Limb (tissue), 2 donors: ENCODE data around the gene RGS2.

Experiments used
- DNase-seq, 2 donors: peaks; one replicate each; pipeline ENCODE4 v3.0.0-alpha.2; 2016; ENCODE audit errors: extremely low spot score in 2 of 2

The RGS2 gene

DNA sequence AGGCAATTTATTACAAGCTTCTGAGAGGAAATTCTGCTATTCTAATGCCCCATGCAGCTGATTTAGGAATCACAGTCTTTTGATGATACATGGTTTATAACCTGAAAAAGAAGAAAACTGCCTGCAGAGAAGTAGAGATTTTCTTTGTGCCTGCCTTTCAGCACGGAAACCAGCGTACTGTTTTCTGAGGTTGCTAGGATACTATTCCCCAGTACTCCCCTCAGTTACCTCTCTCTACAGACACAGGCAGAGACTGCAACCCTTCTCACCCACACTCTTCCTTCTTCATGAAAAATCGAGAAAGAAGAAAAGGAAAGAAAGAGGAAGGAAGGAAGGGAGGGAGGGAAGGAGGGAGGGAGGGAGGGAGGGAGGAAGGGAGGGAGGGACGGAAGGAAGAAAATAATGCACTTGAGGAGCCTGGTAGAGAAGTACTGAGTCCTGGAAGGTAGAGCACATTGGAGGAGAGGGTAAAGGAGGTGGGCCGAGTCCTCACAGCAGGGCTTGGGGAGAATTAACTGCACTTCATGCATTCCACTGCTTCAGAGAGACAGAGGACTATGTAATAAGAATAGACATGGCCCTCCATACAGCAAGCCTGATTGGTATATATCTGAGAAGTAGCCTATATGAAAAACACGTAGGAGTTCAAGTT lies 21.9 kb downstream of the RGS2 start:
- no peak for DNase-seq

DNA sequence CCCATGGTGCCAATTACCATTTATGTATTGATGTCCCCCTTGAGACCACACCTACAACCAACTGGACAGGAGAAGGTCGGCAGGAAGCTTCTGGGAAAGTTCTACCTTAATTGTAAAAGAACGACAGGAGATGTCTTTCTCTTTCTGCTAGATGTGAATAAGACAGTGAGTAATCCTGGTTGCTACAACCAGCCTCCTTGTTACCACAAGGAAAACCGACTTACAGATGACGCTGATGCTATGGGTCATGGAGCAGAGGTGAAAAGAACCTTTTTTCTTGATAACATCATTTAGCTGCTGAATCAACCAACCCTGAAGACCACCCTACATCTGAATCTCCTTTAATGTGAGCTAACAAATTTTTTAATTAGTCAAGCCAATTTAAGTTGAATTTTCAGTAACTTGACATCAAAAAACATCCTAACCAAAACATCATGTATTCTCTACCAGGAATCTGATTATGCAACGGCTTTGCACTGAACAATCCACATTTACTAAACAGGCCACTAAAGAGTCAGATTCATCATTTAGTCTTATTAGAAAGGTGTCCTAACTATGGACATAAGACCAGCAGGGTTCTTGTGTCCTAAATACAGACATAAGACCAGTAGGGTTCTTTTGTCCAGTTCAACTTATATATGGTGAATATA lies 23.0 kb downstream of the RGS2 start:
- no peak for DNase-seq

DNA sequence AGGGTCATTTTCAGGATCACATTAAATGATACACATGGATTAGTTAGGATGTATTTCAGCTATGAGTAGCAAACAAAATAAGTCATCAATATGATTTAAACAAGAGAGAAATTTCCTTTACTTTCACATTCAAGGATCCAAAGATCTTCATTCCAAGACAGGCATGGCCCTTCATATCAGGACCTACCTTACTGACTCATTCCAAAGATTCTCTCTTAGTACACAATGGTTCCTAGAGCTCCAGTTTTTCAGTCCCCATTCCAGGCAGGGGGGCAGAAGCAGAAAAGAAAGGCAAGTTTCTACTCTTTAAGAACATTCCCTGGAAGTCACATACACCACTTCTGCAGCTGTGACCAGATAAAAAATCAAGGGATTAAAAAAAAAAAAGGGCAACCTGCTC lies 23.7 kb downstream of the RGS2 start:
- no peak for DNase-seq

DNA sequence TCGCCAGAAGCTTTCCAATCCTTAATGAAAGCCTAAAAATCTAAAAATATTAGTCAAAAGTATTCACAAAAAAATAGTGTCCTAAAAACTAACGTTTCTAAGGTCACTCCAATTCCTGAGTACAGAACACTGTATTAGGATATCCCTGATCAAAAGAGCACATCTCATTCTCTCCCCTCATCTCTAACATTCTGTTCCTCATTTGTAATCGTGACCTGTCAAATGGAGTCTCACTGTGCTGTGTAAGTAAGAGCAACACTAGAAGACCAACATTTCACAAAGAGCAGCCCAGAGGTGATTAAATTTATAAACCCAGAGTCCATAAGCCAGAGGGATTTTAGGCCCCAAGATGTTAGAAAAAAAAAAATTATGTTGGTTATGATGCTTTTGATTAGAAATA lies 26.3 kb downstream of the RGS2 start:
- DNase-seq: no peak

DNA sequence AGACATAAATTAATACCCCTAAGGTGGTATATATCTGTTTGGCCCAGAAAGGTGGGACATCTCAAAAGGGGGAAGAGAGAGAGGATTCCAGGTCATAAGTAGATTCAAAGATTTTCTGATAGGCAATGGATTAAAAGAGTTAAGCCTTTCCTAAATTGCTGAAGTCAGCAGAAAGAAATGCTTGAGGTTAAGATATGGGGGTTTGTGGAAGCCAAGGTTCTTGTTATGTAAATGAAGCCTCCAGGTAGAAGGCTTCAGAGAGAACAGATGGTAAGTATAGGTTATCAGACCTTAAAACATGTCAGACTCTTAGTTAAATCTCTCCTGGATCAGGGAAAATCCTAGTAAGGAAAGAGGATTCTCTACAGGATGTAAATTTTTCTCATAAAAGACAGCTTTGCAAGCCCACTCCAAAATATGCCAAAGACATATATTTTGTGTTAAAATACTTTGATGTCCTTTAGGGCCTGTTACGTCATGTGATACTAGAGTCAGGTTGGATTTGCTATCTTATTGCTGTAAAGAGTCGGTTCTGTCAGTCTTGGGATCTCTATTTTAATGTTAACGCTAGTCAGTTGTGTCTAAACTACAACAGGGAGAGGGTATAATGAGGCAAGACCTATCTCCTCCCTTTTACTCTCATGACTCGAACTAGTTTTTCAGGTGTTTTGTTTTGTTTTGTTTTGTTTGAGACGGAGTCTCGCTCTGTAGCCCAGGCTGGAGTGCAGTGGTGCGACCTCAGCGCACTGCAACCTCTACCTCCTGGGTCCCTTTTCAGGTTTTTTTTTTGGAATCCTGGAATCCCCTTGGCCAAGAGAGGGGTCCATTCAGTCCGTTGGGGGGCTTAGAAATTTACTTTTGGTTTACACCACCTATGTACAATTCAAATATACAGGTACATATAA lies 30.6 kb downstream of the RGS2 start:
- no peak for DNase-seq

DNA sequence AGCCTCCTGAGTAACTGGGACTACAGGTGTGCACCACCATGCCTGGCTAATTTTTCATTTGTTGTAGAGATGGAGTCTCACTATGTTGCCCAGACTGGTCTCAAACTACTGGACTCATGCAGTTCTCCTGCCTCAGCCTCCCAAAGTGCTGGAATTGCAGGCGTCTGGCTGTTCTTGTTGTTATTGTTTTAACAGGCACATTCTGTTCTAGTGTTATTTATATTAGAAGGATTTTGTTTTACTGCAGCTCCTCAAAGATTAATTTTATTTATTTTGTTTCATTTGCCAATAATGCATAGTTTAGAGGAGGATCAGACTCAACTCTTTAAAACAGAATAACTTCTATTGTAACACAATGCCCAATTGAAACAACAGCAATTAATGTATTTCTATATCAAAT lies 35.5 kb downstream of the RGS2 start:
- no peak for DNase-seq

DNA sequence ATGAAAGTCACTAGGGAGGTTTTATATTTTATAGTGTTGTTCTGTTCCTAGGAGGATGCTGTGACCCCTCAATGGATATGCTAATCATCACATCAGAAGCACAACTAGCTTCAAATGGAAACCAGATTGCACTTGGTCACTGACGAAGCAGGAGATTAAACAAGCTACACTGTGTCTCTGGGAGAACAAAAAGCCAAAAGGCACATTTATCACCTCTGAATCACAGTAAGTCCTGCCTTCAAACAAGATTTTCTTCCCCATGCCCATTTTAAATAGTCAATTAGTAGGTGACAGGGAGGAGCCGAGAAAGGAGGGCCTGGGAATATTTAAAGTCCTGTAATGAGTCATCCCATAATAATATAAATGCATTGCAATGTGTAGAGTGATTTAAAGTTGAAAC lies 38.1 kb downstream of the RGS2 start:
- no peak for DNase-seq

DNA sequence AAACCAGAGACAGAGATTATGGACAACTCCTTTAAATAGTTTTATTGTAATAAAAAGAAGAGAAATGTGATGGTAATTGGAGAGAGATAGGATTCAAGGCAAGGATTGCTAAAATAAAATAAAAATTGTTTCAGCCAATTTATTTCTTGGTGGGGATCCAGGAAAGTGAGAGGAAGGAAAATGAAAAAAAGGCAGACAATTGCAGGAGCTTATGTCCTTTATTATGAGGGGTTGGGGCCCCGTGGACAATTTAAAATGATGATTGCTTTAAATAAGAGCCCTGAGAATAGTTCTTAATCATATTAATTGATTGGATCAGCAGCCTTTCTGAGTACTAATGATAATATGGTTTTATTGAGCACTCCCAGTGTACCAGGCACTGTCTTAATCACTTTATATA lies 40.2 kb downstream of the RGS2 start:
- no peak for DNase-seq

DNA sequence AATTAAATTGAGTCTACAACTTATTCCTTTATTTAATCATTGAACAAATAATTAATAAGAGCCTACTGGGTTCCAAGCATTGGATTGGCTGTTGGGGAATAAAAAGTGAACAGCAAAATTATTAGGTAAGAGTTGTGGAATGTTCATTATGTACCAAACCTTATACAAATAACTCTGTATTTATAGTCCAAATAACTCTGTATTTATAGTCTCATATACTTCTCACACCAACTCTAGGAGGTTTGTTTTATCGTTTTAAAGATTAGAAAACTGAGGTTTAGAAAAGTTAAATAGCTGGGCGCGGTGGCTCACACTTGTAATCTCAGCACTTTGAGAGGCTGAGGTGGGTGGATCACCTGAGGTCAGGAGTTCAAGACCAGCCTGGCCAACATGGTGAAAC lies 40.6 kb downstream of the RGS2 start:
- no peak for DNase-seq

DNA sequence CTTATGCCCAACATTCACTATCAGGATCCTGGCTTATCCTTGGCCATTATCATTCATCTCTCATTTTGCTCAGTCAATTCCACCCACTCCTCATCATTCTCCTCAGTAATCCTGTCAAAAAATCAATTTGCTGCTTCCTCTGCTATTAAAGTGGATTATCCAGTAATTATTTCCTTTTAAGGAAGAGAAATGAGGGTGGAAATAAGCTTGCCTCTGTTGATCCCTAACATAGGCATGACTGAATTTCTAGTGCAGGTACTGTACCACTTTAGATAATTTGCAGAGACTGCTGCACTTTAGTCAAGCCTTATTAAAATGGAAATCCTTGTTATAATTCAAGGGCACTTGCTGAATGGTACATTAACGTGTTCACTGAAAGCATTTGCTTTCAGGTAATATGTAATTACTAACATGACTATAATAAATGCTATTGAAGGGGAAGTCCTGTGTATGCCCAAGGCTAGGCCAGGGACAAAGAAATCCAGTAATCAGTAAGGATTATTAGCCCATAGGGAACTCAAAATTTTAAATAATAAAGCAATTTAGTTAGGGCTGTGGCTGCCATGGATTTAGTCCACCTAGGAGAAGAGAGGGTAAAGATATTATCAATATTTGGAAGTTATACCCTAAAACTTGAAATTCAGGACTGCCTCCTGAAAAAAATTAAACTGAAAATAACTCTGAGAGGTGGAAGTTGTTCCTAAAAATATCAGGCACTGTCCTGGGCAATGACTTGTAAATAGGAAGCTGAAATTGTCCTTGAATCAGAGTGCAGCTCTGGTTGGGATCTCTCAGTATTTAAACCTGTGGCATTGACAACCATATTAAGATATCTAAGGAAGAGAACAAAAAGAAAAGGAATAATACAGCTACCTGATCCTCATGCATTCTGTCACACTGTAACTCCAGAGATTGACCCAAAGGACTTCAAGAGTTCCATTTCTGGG lies 43.4 kb downstream of the RGS2 start:
- DNase-seq: no peak

DNA sequence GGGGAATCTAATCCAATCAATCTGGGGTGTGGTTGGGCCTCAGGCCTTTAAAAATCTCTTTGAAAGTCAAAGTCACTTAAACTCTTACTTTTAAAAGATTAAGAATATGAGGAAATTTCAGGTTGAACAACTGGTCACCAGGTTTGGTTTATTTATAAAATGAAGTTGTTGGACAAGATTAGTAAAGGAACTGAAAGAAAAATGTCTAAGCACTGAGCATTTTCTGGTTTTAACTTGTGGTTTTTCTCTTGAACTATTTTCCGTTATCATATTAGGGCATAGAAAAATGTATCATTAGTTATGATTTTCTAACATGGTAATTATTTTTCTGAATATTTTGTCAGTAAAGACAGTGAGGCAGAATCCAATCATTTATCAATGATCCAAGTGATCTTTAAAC lies 49.6 kb downstream of the RGS2 start:
- no peak for DNase-seq

DNA sequence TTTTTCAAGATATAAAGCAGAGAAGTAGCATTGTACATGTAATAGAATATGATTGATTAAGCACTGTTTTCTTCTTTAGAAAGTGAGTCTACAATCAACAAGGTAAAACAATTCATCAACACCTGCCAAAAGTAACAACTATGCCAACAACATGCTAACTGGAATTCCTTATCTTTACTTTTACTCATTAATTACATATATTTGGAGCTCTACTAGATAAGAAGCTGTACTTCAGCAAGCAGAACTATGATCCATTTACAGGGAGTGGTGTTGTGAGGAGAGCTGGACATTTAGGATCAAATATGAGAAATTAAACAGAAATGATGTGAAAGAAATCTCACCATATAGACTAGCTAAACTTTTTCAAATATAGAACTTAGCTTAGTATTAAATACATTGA lies 51.0 kb downstream of the RGS2 start:
- no peak for DNase-seq

DNA sequence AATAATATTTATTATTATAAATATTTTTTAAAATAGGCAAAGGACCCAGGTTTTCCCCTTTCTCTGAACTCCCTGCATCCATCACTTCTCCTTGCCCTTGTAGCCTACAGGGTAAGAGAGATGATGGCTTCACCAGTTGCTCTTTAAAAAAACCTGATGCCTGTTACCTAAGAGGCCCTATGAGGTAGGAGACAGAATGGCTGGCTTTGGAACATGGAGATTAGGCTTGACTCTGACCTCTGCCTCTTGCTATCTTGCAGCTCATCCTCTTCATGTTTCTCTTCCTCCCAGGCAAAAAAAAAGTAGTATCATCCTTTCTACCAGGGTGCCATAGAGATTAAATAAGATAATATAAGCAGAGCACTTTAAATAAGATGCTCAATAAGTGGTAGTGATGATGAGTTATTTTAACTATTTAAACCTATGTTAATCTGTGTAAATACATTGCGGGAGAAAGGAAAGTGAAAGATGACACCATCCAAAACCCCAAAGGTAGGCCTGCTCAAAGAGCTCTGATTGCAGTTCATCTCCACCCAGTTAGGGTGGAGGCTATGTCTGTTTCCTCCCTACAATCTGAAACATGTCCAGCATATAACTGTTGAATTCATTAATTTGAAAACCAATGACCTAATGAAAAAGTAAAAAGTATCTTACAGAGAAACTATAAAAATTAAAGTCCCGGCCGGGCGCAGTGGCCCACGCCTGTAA lies 51.8 kb downstream of the RGS2 start:
- DNase-seq: no peak

DNA sequence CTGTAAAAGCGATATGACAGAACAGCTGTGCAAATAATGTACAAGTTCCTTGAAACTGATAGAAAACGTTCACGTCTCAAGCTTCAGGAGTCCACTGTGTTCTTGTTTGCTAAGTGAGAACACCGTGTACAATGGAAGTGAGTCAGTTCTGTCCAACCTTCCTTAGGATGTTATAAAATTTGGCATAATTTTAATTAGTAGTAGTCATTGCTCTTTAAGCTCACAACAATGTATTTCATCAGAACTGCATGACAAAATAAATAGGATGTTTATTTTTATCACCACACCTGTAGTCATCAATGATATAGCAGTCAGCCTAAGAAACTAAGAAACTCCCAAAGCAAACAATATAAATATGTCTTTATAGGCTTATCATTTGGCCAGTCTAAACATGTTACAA lies 53.0 kb downstream of the RGS2 start:
- no peak for DNase-seq
